ENCODE measurements around the gene EYA4.

- no peak for TF ChIP-seq EZH2 (IDR thresholded peaks at IDR 0.05; ENCODE audit: borderline replicate concordance, low read length)
- TF ChIP-seq CTCF (IDR thresholded peaks at IDR 0.05; ENCODE audit: low read length) = no peak
Observed at GRCh38 chr6:133301835-133302234, 60.7 kb downstream of the EYA4 start.
